Measurements from ENCODE around the gene CBX4. TPM values are rescaled to one million over a fixed set of nuclear protein-coding genes. Genes with fewer than 3 reads are reported as not detected.

The CBX4 gene
- total RNA-seq, 1 experiment from 2014 or later: 6.2 TPM

DNA sequence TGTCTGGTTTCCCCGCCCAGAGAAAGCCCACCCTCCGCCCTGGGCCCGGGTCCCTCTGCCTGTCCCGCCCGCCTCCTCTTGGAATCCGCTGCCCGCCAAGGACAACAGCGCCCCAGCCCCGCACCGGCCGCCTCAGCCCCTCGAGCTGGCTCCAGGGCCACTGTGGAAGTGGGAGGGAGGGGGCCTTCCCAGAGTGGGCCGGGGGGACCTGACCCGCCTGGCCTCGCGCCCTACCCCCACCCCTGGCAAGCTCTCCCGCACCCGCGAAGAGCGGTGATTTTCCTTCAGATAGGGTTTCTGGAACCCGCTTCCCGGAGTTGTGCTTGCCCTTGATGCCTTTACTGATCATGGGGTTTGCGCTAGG, 40.1 kb downstream of the CBX4 start:
- Histone ChIP-seq H3K23ac (ENCODE audit: insufficient read length, low read depth, low read length) (no peak overlapping the region), H3K9me3 (ENCODE audit: control insufficient read depth, low read depth, low read length) (no peaks in the 10 kb centered on the region), H3K79me2 (ENCODE audit: insufficient read depth, low read length) (no peaks in the 10 kb centered on the region), H3K23me2 (ENCODE audit: insufficient read length, low read depth, low read length, poor library complexity, severe bottlenecking) (peaks cover 12% of the 10 kb centered on the region), H3K4me1 (ENCODE audit: insufficient read depth, low read length) (no peaks in the 10 kb centered on the region), H2BK12ac (ENCODE audit: insufficient read length, low read depth, low read length) (no peak overlapping the region), H4K91ac (ENCODE audit: insufficient read length, low read depth, low read length) (no peak overlapping the region), H4K20me1 (ENCODE audit: control insufficient read depth, insufficient read depth, insufficient read length) (no peaks in the 10 kb centered on the region), H2BK20ac (ENCODE audit: low read depth, low read length, poor library complexity, severe bottlenecking) (no peak overlapping the region), H4K8ac (replicated peaks; ENCODE audit: insufficient read length, low read depth, low read length) (no peak overlapping the region), H3K79me1 (ENCODE audit: insufficient read depth, low read depth, low read length, poor library complexity, severe bottlenecking) (no peaks in the 10 kb centered on the region), H2BK15ac (ENCODE audit: low read depth, low read length) (no peak overlapping the region), H3T11ph (ENCODE audit: low read length) (no peak overlapping the region), H3K4me2 (ENCODE audit: insufficient read depth, insufficient read length, low read length) (no peak overlapping the region), H3K27me3 (ENCODE audit: insufficient read depth, low read length) (peaks cover 80% of the 10 kb centered on the region), H3K56ac (ENCODE audit: insufficient read length, low read depth, low read length) (no peak overlapping the region), H2AK5ac (ENCODE audit: insufficient read length, low read length) (no peak overlapping the region), H2BK5ac (ENCODE audit: insufficient read length, low read length) (no peak overlapping the region), H3K18ac (ENCODE audit: insufficient read length, low read depth, low read length) (no peak overlapping the region), H3K9ac (ENCODE audit: extremely low read depth, insufficient read length, low read length) (no peak overlapping the region), H3K14ac (ENCODE audit: insufficient read depth, low read length) (no peak overlapping the region), H3K27ac (ENCODE audit: insufficient read length, low read depth, low read length) (no peak overlapping the region), H2AFZ (ENCODE audit: low read length) (no peak overlapping the region), H4K5ac (ENCODE audit: insufficient read length, low read depth, low read length) (no peak overlapping the region), H2BK120ac (ENCODE audit: low read depth, low read length, poor library complexity, severe bottlenecking) (no peak overlapping the region), H3K4ac (ENCODE audit: low read depth, low read length) (no peak overlapping the region)
- Mint-ChIP-seq H3K27me3 (ENCODE audit: low read depth) (peaks cover 92% of the 10 kb centered on the region), H3K4me3 (peak overlapping the region in 1 of 2 experiments; percentile 67; a peak in 1 of 5 replicates), H3K4me1 (peaks cover 27 to 49% of the 10 kb centered on the region in 2 experiments), H3K36me3 (ENCODE audit: insufficient read depth in 1 of 3, low read depth in 3 of 3) (peaks cover 0 to 1% (median 0%) of the 10 kb centered on the region in 3 experiments; a peak in 1 of 7 replicates), H3K27ac (no peak overlapping the region), H3K9me3 (peaks cover 4 to 15% of the 10 kb centered on the region in 2 experiments; a peak in 4 of 5 replicates)
- no CpG with 5 or more reads among the region's 23 CpGs for WGBS (ENCODE audit: extremely low coverage, insufficient read length, low lambda C conversion rate)
- TF ChIP-seq, protein P1, sequence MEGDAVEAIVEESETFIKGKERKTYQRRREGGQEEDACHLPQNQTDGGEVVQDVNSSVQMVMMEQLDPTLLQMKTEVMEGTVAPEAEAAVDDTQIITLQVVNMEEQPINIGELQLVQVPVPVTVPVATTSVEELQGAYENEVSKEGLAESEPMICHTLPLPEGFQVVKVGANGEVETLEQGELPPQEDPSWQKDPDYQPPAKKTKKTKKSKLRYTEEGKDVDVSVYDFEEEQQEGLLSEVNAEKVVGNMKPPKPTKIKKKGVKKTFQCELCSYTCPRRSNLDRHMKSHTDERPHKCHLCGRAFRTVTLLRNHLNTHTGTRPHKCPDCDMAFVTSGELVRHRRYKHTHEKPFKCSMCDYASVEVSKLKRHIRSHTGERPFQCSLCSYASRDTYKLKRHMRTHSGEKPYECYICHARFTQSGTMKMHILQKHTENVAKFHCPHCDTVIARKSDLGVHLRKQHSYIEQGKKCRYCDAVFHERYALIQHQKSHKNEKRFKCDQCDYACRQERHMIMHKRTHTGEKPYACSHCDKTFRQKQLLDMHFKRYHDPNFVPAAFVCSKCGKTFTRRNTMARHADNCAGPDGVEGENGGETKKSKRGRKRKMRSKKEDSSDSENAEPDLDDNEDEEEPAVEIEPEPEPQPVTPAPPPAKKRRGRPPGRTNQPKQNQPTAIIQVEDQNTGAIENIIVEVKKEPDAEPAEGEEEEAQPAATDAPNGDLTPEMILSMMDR (conservative IDR thresholded peaks at IDR 0.05): no peak
- DNase-seq: peak; percentile 57

Measured in H9 (cell line).